Activated B cell treated with CpG ODN at 0.5 μM for 24 hours (primary cell): ENCODE results near the gene CSPG5. TPM values are rescaled to one million over a fixed set of nuclear protein-coding genes. Genes with fewer than 3 reads are reported as not detected.

Experiments used
- ATAC-seq: fragments of 200-7000 bp; cut with Tn5 transposase; one replicate; pipeline ENCODE4 v1.10.0; 2021; ENCODE audit warnings: low read depth, mild to moderate bottlenecking, moderate library complexity
- CTCF ChIA-PET: fragments of 350-600 bp; sonication (Branson Sonifier 250); formaldehyde crosslinking; loops from one replicate; lab custom pipeline; 2021; ENCODE audit warnings: antibody characterized with exemption; lab: Charles Lee
- POLR2A ChIA-PET: fragments of 350-600 bp; sonication (Branson Sonifier 250); formaldehyde crosslinking; loops from one replicate; lab custom pipeline; 2021; ENCODE audit warnings: antibody characterized with exemption; lab: Charles Lee
- DNase-seq: peaks from one replicate; pipeline ENCODE4 v3.0.0; 2022
- H3K27ac Mint-ChIP-seq: one replicate; pipeline ENCODE4 v1.8.0; 2020; ENCODE audit warnings: mixed read lengths
- H3K27me3 Mint-ChIP-seq: one replicate; pipeline ENCODE4 v1.8.0; 2021; ENCODE audit warnings: mixed read lengths
- H3K36me3 Mint-ChIP-seq: one replicate; pipeline ENCODE4 v1.8.0; 2021; ENCODE audit warnings: low read depth, mixed read lengths
- H3K4me1 Mint-ChIP-seq: one replicate; pipeline ENCODE4 v1.8.0; 2021; ENCODE audit warnings: mixed read lengths
- H3K4me3 Mint-ChIP-seq: one replicate; pipeline ENCODE4 v1.8.0; 2020; ENCODE audit warnings: mild to moderate bottlenecking, mixed read lengths
- H3K9me3 Mint-ChIP-seq: one replicate; pipeline ENCODE4 v1.8.0; 2020; ENCODE audit warnings: mixed read lengths
- CTCF ChIP-seq: fragments of 200-600 bp; IDR thresholded peaks from one replicate; pipeline ENCODE4 v1.8.0; 2022; ENCODE audit warnings: antibody characterized with exemption, mild to moderate bottlenecking
- intact Hi-C: fragments of 100-400 bp; cut with micrococcal nuclease; formaldehyde crosslinking; loops from one replicate; pipeline ENCODE4 v1.15.1; 2024
- total RNA-seq: library from RNA; stranded (reverse); gene quantifications from 2 replicates; pipeline ENCODE4 v1.2.3, GENCODE V29; 2022

The CSPG5 gene
- total RNA-seq, 1 donor from 2014 or later: 0.09 TPM

DNA sequence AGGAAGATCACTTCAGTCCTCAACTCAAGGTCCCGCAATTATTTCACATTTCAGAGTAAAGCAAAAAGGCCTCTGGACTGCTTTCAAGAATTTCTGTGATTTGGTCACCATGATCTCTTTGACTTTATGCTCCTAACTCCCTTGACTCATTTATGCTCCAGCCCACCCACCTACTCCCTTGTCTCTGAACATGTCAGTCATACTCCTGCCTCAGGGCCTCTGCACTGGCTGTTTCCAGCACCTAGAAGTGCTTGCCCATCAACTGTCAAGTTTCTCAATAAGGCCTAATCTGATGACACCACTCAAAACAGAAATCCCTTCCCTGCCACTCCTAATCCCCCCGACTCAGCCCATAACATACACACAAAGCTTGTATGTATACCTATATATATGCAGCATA is 36.1 kb upstream of the CSPG5 start:
- Mint-ChIP-seq H3K4me3 (no peak overlapping the region), H3K27ac (no peak overlapping the region), H3K9me3 (no peaks in the 10 kb centered on the region), H3K36me3 (peaks cover 57% of the 10 kb centered on the region), H3K27me3 (no peaks in the 10 kb centered on the region), H3K4me1 (peaks cover 1% of the 10 kb centered on the region)
- ATAC-seq (no peak), DNase-seq (no peak)
- intact Hi-C loops: no loop called here
- ChIA-PET POLR2A (no interaction called here), CTCF (no interaction called here)
- TF ChIP-seq CTCF: no peak

- Mint-ChIP-seq H3K27me3 (no peaks in the 10 kb centered on the region), H3K4me3 (no peak overlapping the region), H3K4me1 (peaks cover 1% of the 10 kb centered on the region), H3K36me3 (peaks cover 56% of the 10 kb centered on the region), H3K9me3 (no peaks in the 10 kb centered on the region), H3K27ac (no peak overlapping the region)
- POLR2A ChIA-PET: interaction anchor here (0.6 kb wide), 2 partner anchors 11 to 14 kb away, joined by 3 to 8 read pairs; no protein-coding TSS in a partner anchor
- no peak for TF ChIP-seq CTCF
- ATAC-seq (no peak), DNase-seq (no peak)
- CTCF ChIA-PET: interaction anchor here (0.6 kb wide), 1 partner anchor 412 kb away, joined by 3 read pairs; no protein-coding TSS in a partner anchor
- intact Hi-C loops: no loop called here
Observed at GRCh38 chr3:47613722-47614121, 35.1 kb upstream of the CSPG5 start.

DNA sequence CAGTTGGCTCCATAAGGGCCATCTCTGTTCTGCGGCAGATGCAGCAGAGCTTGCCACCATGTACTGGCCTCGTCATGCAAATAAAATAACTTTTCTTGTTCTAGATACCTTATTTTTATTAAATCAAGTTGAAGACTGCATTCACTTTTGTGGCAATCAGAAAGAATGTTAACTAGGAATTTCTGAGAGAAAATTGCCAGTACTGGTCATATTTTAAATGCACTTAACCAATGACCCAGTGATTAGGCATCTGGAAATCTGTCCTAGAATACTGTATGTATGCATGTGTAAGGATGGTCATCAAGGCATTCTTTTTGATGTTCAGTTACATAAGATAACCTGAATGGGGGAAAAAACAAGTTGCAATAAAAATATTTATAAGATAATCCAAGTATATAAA is 34.2 kb upstream of the CSPG5 start:
- no peak for ATAC-seq
- ChIA-PET CTCF (no interaction called here), POLR2A (no interaction called here)
- intact Hi-C loops: no loop called here
- Mint-ChIP-seq H3K4me3 (no peak overlapping the region), H3K9me3 (no peaks in the 10 kb centered on the region), H3K4me1 (peaks cover 1% of the 10 kb centered on the region), H3K27me3 (no peaks in the 10 kb centered on the region), H3K36me3 (peaks cover 57% of the 10 kb centered on the region), H3K27ac (no peak overlapping the region)
- TF ChIP-seq CTCF: no peak
- no peak for DNase-seq

GRCh38 chr3:47612178-47612577 is 33.5 kb upstream of the CSPG5 start:
- ChIA-PET CTCF (no interaction called here), POLR2A (no interaction called here)
- peaks cover 55% of the 10 kb centered on the region for H3K36me3 Mint-ChIP-seq
- no peaks in the 10 kb centered on the region for H3K27me3 Mint-ChIP-seq
- H3K4me1 Mint-ChIP-seq: peaks cover 1% of the 10 kb centered on the region
- ATAC-seq (no peak), DNase-seq (no peak)
- H3K9me3 Mint-ChIP-seq: no peaks in the 10 kb centered on the region
- intact Hi-C loops: no loop called here
- no peak for TF ChIP-seq CTCF
- H3K27ac Mint-ChIP-seq: no peak overlapping the region
- no peak overlapping the region for H3K4me3 Mint-ChIP-seq

DNA sequence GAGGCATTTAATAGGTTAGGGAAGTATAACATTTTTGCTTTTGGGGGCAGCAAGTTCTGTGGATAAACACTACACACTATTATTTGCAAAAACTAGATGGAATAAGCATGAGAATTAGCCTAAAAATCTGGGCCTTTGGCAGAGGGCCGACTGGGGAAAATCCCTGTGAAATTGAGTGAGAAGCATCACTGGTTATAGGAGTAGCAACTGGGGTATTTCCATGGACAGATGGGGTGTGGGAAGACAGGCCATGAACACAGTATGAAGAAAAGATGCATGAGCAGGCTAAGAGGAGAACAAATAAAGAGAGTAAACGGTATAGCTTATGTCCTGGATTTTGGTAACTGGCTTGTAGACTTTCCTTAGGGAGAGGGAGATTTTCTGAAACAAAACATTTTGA is 32.9 kb upstream of the CSPG5 start:
- Mint-ChIP-seq H3K4me3 (no peak overlapping the region), H3K27me3 (no peaks in the 10 kb centered on the region), H3K9me3 (no peaks in the 10 kb centered on the region), H3K4me1 (peaks cover 1% of the 10 kb centered on the region), H3K27ac (peak overlapping the region; percentile 32), H3K36me3 (peaks cover 54% of the 10 kb centered on the region)
- DNase-seq (no peak), ATAC-seq (no peak)
- TF ChIP-seq CTCF: no peak
- POLR2A ChIA-PET: no interaction called here
- intact Hi-C loops: no loop called here
- CTCF ChIA-PET: no interaction called here
